GM23338 (cell line): ENCODE results near the gene OPN3.

Source experiments
- EZH2 ChIP-seq: fragments of 200-600 bp; sonication (generic); IDR thresholded peaks from one replicate; pipeline ENCODE4 v1.8.0; 2017; ENCODE audit warnings: antibody characterized with exemption, mild to moderate bottlenecking, low read depth; ENCODE audit not compliant: unreplicated experiment
- TF ChIP-seq, protein P1 (sequence below), 2 experiments: fragments of 200-600 bp in 1 of 2; sonication (generic) in 1 of 2; conservative IDR thresholded peaks; 2 replicates each; pipeline versions ENCODE4 v1.5.1 to v1.6.1; 2016 to 2017; ENCODE audit warnings: antibody characterized with exemption in 2 of 2, low read depth in 2 of 2, mild to moderate bottlenecking in 2 of 2, moderate library complexity in 1 of 2

DNA sequence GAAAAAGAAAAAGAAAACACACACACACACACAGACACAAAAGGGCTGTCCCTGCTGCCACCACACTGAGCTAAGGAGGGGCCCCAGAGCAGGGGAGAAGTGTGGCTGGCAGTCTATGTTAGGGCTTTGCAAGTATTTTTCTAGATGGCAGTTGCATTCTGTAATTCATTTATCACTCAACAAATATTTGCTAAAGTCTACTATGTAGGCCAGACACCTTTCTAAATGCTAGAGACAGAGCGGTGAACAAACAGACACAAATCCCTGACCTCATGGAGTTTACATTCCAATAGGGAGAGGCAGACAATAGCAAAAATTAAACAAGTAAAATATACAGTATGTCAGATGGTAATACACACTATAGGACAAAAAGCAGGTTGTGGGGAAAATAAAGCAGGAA lies 32.1 kb upstream of the OPN3 start:
- TF ChIP-seq, protein P1, sequence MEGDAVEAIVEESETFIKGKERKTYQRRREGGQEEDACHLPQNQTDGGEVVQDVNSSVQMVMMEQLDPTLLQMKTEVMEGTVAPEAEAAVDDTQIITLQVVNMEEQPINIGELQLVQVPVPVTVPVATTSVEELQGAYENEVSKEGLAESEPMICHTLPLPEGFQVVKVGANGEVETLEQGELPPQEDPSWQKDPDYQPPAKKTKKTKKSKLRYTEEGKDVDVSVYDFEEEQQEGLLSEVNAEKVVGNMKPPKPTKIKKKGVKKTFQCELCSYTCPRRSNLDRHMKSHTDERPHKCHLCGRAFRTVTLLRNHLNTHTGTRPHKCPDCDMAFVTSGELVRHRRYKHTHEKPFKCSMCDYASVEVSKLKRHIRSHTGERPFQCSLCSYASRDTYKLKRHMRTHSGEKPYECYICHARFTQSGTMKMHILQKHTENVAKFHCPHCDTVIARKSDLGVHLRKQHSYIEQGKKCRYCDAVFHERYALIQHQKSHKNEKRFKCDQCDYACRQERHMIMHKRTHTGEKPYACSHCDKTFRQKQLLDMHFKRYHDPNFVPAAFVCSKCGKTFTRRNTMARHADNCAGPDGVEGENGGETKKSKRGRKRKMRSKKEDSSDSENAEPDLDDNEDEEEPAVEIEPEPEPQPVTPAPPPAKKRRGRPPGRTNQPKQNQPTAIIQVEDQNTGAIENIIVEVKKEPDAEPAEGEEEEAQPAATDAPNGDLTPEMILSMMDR (conservative IDR thresholded peaks at IDR 0.05; ENCODE audit: low read depth in 2 of 2), result no peak
- no peak for TF ChIP-seq EZH2
